Breast epithelium (tissue), 3 donors: ENCODE results near the gene BCL2L11.

Experiments used
- POLR2A ChIP-seq: fragments of 450-650 bp; IDR thresholded peaks from one replicate; pipeline ENCODE4 v1.6.1; 2016; ENCODE audit warnings: antibody characterized with exemption, mild to moderate bottlenecking, moderate library complexity
- TF ChIP-seq, protein P1 (sequence below), 3 donors: fragments of 450-650 bp; IDR thresholded peaks; one replicate each; pipeline ENCODE4 v1.5.1; 2016 to 2017; ENCODE audit warnings: antibody characterized with exemption in 3 of 3, mild to moderate bottlenecking in 3 of 3, moderate library complexity in 3 of 3

- TF ChIP-seq, protein P1, sequence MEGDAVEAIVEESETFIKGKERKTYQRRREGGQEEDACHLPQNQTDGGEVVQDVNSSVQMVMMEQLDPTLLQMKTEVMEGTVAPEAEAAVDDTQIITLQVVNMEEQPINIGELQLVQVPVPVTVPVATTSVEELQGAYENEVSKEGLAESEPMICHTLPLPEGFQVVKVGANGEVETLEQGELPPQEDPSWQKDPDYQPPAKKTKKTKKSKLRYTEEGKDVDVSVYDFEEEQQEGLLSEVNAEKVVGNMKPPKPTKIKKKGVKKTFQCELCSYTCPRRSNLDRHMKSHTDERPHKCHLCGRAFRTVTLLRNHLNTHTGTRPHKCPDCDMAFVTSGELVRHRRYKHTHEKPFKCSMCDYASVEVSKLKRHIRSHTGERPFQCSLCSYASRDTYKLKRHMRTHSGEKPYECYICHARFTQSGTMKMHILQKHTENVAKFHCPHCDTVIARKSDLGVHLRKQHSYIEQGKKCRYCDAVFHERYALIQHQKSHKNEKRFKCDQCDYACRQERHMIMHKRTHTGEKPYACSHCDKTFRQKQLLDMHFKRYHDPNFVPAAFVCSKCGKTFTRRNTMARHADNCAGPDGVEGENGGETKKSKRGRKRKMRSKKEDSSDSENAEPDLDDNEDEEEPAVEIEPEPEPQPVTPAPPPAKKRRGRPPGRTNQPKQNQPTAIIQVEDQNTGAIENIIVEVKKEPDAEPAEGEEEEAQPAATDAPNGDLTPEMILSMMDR (IDR thresholded peaks at IDR 0.05), result no peak
- no peak for TF ChIP-seq POLR2A
Measured at GRCh38 chr2:111123751-111124150, 3.0 kb downstream of the BCL2L11 start.
